ENCODE measurements around the gene FBN2.

- no peak for TF ChIP-seq POLR2A (IDR thresholded peaks at IDR 0.05; ENCODE audit: low read depth, low read length)
- no peak for TF ChIP-seq POLR2AphosphoS5 (IDR thresholded peaks at IDR 0.05; ENCODE audit: low read depth, low read length)
- TF ChIP-seq TAF1 (IDR thresholded peaks at IDR 0.05; ENCODE audit: borderline replicate concordance, low read depth, low read length): no peak
Measured at GRCh38 chr5:128328007-128328406, 210.0 kb downstream of the FBN2 start.
